Body of pancreas (tissue), 4 donors: ENCODE results near the gene TXK.

ENCODE experiments used
- POLR2A ChIP-seq, 3 donors: fragments of 450-650 bp; IDR thresholded peaks; one replicate each; pipeline ENCODE4 v1.6.1; 2016; ENCODE audit warnings: antibody characterized with exemption in 3 of 3, mild to moderate bottlenecking in 2 of 3
- TF ChIP-seq, protein P1 (sequence below), 7 experiments: fragments of 450-650 bp in 4 of 7; fragments of 200-600 bp in 3 of 7; sonication (generic) in 3 of 7; IDR thresholded peaks; one replicate each; pipeline ENCODE4 v1.5.1; 2016 to 2019; ENCODE audit warnings: antibody characterized with exemption in 7 of 7

DNA sequence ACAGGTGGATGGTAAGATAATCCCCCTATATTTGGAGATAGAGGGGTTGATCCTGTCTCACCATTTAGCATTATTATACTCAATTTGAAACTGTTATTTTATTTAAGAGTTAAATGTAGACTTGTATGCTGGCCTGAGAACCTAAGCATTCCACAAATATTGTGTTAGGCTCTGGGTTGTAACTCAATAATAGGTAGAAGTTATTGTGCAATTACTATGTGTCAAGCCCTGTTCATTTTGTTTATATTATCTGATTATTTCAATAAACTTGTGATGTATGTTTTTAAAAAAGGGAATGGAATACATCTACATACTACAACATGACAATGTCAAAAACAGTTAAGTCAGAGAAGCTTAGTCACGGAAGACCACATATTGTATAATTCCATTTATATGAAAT, 13.6 kb upstream of the TXK start:
- TF ChIP-seq, protein P1, sequence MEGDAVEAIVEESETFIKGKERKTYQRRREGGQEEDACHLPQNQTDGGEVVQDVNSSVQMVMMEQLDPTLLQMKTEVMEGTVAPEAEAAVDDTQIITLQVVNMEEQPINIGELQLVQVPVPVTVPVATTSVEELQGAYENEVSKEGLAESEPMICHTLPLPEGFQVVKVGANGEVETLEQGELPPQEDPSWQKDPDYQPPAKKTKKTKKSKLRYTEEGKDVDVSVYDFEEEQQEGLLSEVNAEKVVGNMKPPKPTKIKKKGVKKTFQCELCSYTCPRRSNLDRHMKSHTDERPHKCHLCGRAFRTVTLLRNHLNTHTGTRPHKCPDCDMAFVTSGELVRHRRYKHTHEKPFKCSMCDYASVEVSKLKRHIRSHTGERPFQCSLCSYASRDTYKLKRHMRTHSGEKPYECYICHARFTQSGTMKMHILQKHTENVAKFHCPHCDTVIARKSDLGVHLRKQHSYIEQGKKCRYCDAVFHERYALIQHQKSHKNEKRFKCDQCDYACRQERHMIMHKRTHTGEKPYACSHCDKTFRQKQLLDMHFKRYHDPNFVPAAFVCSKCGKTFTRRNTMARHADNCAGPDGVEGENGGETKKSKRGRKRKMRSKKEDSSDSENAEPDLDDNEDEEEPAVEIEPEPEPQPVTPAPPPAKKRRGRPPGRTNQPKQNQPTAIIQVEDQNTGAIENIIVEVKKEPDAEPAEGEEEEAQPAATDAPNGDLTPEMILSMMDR (IDR thresholded peaks at IDR 0.05), result no peak
- TF ChIP-seq POLR2A (IDR thresholded peaks at IDR 0.05), result no peak
